ENCODE data around the gene CAMTA1.

CAMTA1 gene

DNA sequence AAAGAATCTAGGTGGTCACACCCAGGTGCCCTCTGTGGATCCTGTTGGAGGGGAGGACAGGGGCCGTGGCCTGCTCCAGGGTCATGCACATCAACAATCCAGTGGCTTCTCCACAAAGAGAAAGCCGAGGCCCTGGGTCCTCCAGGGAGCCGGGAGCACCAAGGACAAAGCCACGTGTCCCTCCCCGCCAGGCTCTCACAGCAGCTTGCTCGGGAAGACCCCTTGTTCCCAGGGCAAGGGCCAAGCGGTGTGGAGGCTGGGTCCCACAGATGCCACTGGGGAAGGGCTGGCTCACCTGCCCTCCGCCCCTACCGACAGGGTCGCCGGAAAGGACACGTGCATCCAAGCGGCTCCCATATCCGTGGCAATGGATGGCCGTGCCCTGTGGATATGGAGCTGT is 793.0 kb downstream of the CAMTA1 start:
- H3K27me3 ChIP-seq (ENCODE audit: insufficient read depth, poor library complexity, severe bottlenecking), result no peaks in the 10 kb centered on the region
- ATAC-seq (ENCODE audit: low read depth) (no peak), DNase-seq (ENCODE audit: low spot score) (peak; percentile 33)
- no peaks in the 10 kb centered on the region for H3K9me3 ChIP-seq (ENCODE audit: severe bottlenecking)
- TF ChIP-seq, protein P1, sequence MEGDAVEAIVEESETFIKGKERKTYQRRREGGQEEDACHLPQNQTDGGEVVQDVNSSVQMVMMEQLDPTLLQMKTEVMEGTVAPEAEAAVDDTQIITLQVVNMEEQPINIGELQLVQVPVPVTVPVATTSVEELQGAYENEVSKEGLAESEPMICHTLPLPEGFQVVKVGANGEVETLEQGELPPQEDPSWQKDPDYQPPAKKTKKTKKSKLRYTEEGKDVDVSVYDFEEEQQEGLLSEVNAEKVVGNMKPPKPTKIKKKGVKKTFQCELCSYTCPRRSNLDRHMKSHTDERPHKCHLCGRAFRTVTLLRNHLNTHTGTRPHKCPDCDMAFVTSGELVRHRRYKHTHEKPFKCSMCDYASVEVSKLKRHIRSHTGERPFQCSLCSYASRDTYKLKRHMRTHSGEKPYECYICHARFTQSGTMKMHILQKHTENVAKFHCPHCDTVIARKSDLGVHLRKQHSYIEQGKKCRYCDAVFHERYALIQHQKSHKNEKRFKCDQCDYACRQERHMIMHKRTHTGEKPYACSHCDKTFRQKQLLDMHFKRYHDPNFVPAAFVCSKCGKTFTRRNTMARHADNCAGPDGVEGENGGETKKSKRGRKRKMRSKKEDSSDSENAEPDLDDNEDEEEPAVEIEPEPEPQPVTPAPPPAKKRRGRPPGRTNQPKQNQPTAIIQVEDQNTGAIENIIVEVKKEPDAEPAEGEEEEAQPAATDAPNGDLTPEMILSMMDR (IDR thresholded peaks at IDR 0.05; ENCODE audit: poor library complexity, severe bottlenecking), result no peak
- no peaks in the 10 kb centered on the region for H3K36me3 ChIP-seq (ENCODE audit: low read depth)
- no peak overlapping the region for H3K27ac ChIP-seq (ENCODE audit: poor library complexity, severe bottlenecking)
- peaks cover 4% of the 10 kb centered on the region for H3K4me1 ChIP-seq (ENCODE audit: insufficient read depth, poor library complexity, severe bottlenecking)
- no peak overlapping the region for H3K4me3 ChIP-seq (ENCODE audit: severe bottlenecking)

DNA sequence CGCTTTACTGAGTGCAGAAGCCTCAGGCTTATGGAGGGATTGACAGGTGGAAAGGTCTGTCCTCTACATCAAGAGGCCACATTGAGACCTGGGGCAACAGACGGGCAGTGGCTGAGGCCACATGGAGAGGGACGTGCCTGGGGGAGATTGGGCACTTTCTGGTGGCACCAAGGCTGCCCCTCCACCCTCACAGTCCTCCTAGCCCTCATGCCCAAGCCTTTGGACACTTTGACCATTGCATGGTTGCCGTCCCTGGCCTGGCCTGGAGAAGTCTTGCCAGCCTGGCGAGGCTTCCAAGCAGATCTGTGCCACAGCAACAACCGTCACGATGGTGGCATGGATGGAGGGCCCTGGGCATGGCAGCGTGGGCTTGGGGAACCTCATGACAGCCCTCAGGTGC is 793.8 kb downstream of the CAMTA1 start:
- no peak for ATAC-seq (ENCODE audit: low read depth)
- H3K27me3 ChIP-seq (ENCODE audit: insufficient read depth, poor library complexity, severe bottlenecking), result no peaks in the 10 kb centered on the region
- H3K4me1 ChIP-seq (ENCODE audit: insufficient read depth, poor library complexity, severe bottlenecking), result no peaks in the 10 kb centered on the region
- H3K27ac ChIP-seq (ENCODE audit: poor library complexity, severe bottlenecking), result no peak overlapping the region
- no peak overlapping the region for H3K4me3 ChIP-seq (ENCODE audit: severe bottlenecking)
- H3K36me3 ChIP-seq (ENCODE audit: low read depth), result no peaks in the 10 kb centered on the region
- DNase-seq (ENCODE audit: low spot score), result peak; percentile 43
- TF ChIP-seq, protein P1 (IDR thresholded peaks at IDR 0.05; ENCODE audit: poor library complexity, severe bottlenecking), result no peak
- no peaks in the 10 kb centered on the region for H3K9me3 ChIP-seq (ENCODE audit: severe bottlenecking)

DNA sequence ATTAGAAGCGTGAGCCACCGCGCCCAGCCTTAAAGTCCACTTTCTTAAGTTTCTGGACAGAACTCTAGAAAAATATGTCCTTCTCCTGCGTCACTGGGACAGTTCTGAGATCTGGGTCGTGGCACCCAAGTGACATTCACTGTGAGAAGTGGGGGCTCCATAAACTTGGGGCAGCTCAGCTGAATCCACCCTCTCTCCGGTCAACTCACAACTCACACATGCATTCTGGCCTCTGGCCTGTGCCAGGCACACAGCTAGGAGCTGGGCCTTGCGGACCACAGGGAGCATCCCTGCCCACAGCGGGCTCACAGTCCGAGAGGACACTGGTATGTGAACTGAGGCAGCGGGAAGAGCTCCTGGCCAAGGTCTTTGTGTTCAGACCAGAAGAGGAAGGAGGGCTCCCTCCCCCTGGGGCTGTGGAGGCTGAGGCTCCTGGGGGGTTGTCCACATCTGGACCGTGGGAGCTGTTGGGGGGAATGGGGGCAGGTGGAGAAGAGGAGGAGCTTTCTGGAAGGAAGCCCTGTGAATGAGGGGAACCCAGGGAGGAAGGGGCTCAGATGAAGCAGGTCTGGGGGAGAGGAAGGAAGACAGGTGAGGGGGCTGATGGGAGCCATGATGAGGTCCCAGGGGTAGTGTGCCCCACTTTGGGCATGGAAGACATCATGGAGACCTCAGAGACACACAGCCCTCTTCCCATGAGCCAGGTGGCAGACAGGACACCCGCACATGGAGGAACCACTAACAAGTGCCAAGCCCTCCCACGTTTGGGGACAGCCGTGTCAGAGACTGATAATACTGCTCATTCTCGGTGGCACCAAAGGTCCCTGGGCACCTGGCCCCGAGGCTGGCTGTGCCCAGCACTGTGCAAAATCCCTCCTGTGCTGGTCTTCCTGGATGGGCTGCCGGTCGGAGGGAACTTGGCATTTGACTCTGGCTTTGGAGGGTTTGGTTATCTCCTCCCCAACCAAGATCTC is 794.9 kb downstream of the CAMTA1 start:
- Histone ChIP-seq H3K9me3 (ENCODE audit: severe bottlenecking) (no peaks in the 10 kb centered on the region), H3K27ac (ENCODE audit: poor library complexity, severe bottlenecking) (no peak overlapping the region), H3K4me1 (ENCODE audit: insufficient read depth, poor library complexity, severe bottlenecking) (no peaks in the 10 kb centered on the region), H3K36me3 (ENCODE audit: low read depth) (no peaks in the 10 kb centered on the region), H3K27me3 (ENCODE audit: insufficient read depth, poor library complexity, severe bottlenecking) (no peaks in the 10 kb centered on the region), H3K4me3 (ENCODE audit: severe bottlenecking) (no peak overlapping the region)
- ATAC-seq (ENCODE audit: low read depth), result no peak
- TF ChIP-seq, protein P1 (IDR thresholded peaks at IDR 0.05; ENCODE audit: poor library complexity, severe bottlenecking), result no peak
- DNase-seq (ENCODE audit: low spot score), result peak; percentile 27

DNA sequence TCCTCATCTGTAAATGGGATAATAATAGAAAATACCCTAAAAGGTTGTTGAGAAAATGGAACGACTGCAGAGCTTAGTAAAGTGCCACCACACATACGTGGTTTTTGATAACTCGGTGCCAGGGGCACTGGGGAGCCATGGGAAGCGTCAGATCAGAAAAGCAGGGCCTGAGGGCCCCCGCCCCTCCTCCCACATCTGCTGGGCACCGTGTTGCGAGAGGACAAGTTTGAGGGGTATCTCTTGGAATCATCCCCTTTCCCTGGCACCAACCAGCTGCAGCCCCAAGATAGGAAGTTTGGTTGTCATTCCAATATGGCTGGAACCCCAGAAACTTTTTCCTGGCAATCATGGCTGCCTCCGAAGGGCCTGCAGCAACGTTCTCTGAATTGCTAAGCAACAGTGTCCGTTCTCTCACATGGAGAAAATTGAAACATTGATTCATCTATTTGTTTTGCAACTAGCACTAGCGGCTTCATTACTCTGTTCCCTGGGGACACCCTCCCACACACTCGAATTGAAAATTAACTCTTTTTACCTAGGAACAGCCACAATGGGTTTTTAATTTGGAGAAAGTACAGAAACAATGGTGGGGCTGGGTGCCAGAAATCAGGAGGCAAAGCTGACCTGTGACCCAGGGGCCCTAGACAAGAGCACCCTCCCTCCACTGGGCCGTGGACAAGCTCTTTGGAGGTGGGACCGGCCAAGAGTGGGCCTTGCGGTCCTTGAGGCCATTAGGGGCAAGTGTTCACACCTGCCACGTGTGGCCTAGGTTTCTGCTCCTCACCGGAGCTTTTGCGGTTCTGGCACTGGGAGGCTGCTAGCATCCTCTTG is 795.9 kb downstream of the CAMTA1 start:
- peak; percentile 34 for DNase-seq (ENCODE audit: low spot score)
- H3K27ac ChIP-seq (ENCODE audit: poor library complexity, severe bottlenecking), result no peak overlapping the region
- H3K4me3 ChIP-seq (ENCODE audit: severe bottlenecking), result no peak overlapping the region

More for the DNA sequence above, 795.9 kb downstream of the CAMTA1 start:
- TF ChIP-seq, protein P1 (IDR thresholded peaks at IDR 0.05; ENCODE audit: poor library complexity, severe bottlenecking), result no peak
- Histone ChIP-seq H3K36me3 (ENCODE audit: low read depth) (no peaks in the 10 kb centered on the region), H3K4me1 (ENCODE audit: insufficient read depth, poor library complexity, severe bottlenecking) (no peaks in the 10 kb centered on the region), H3K9me3 (ENCODE audit: severe bottlenecking) (no peaks in the 10 kb centered on the region), H3K27me3 (ENCODE audit: insufficient read depth, poor library complexity, severe bottlenecking) (no peaks in the 10 kb centered on the region)
- ATAC-seq (ENCODE audit: low read depth), result no peak

Measured in RWPE2 (cell line).